ENCODE data around the gene MEAK7. TPM values are rescaled to one million over a fixed set of nuclear protein-coding genes. Genes with fewer than 3 reads are reported as not detected.

Gene MEAK7
- total RNA-seq, 2 experiments from 2014 or later = 95.7 to 98.3 TPM

DNA sequence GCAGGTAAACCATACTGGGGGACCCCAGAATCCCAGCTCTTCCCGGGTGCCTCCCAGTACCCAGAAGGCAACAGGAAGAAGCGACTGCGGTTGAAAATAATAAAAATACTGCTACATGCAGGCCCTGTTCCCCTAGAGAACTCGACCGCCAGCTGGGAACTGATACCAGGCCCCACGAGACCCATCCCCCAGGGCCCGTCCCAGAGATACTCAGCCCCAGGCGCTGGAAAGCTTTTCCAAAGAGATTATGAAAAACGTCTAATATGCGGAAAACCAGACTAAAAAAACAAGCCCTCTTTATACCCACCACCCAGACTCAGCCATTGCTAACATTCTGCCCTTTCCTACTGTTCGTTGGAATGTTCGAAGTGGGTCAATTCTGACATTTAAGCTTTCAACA lies 12.9 kb upstream of the MEAK7 start:
- POLR2A ChIA-PET = interaction anchor here (0.6 to 4.8 kb wide), 6 partner anchors 9 to 181 kb away, joined by 3 to 65 read pairs (median 4); no protein-coding TSS in a partner anchor
- Mint-ChIP-seq H3K9me3 (no peaks in the 10 kb centered on the region), H3K4me3 (peak overlapping the region; percentile 64)

DNA sequence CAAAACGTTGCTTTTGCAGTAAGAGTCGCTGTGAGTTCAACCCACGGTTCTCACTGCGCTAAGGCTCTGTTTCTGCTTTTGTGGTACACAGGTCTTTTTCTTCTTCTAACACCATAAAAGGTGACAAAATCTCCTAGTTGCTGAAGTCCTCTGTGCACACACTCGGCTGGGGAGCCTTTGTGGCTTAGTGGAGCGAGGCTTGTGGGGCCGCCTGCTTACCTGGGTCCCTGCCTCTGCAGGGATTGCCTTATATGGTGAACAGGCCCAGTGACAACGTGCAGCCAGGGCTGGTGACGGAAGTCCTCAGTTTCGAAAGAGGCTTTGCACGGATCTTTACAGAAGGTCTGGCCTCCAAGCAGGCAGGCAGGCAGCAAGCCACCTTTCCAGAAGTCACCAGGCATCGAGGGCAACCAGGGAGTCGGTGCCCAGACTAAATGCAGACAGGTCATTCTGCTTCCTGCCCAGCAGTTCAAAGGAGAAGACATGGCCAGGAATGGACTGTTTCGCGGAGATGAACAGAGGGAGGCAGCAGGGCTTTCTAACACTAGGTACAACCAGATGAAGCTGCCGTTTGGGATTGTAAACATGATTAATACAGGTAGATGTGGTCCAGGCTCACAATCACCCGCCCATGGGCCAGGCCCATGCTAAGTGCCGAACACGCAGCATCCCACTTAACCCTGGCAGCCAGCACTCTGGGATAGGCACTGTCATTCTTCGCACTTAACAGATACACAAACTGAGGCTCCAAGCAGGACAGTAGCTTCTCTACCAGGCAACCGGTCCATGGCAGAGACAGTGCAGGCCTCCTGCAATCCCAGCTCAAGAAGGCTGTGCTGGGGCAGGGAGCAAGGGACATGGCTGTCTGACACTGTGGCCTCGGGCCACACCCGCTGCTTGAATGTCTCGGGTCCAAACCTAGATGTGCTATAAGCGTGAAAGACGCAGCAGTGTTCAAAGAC lies 10.7 kb upstream of the MEAK7 start:
- no peaks in the 10 kb centered on the region for H3K27me3 Mint-ChIP-seq
- H3K27ac Mint-ChIP-seq = peak overlapping the region; percentile 98
- ATAC-seq (ENCODE audit: low read depth) = peak; percentile 87
- peaks cover 77% of the 10 kb centered on the region for H3K4me1 Mint-ChIP-seq
- H3K36me3 Mint-ChIP-seq = peaks cover 41% of the 10 kb centered on the region
- peak; percentile 83 for DNase-seq
- POLR2A ChIA-PET = interaction anchor here (0.6 to 5.7 kb wide), 17 partner anchors 9 to 328 kb away, joined by 3 to 94 read pairs (median 5); partner anchors contain the start of genes COTL1 and TAF1C
- H3K4me3 Mint-ChIP-seq = peak overlapping the region; percentile 77
- H3K9me3 Mint-ChIP-seq = no peaks in the 10 kb centered on the region

More for the DNA sequence above, 12.9 kb upstream of the MEAK7 start:
- Mint-ChIP-seq H3K27ac (peak overlapping the region; percentile 90), H3K27me3 (no peaks in the 10 kb centered on the region), H3K36me3 (peaks cover 40% of the 10 kb centered on the region), H3K4me1 (peaks cover 77% of the 10 kb centered on the region)
- DNase-seq (no peak), ATAC-seq (ENCODE audit: low read depth) (no peak)

DNA sequence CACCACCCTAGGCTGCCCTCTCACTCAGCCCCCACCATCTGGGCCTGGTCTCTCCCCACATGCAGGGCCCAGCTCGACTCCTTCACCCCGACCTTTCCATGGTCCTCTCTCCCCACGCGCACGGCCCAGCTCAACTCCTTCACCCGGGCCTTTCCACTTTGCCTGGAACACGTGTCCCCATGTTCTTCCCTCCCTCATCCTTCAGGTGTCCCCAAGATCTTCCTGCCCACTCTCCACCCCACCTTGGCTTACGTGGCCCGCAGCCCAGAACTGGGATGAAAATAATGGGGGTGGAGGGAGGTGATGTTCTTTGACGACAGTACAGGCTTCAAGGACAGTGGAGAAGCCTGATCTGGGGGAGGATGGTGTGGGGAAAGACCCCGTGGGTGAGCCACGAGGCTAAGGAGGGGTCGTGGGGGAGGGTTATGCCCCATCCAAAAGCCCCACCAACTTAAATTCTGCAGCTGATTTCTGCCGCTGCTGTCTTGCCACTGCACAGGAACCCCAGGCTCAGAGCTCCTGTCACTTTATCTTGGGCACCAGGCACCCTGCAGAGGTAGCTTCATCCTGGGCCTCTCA lies 9.9 kb upstream of the MEAK7 start:
- DNase-seq (no peak), ATAC-seq (ENCODE audit: low read depth) (no peak)
- peak overlapping the region; percentile 98 for H3K27ac Mint-ChIP-seq
- peaks cover 75% of the 10 kb centered on the region for H3K4me1 Mint-ChIP-seq
- POLR2A ChIA-PET = interaction anchor here (0.7 to 5.7 kb wide), 16 partner anchors 10 to 327 kb away, joined by 3 to 94 read pairs (median 6); partner anchors contain the start of genes COTL1 and TAF1C
- H3K36me3 Mint-ChIP-seq = peaks cover 43% of the 10 kb centered on the region
- H3K9me3 Mint-ChIP-seq = no peaks in the 10 kb centered on the region
- H3K27me3 Mint-ChIP-seq = no peaks in the 10 kb centered on the region
- H3K4me3 Mint-ChIP-seq = peak overlapping the region; percentile 77

DNA sequence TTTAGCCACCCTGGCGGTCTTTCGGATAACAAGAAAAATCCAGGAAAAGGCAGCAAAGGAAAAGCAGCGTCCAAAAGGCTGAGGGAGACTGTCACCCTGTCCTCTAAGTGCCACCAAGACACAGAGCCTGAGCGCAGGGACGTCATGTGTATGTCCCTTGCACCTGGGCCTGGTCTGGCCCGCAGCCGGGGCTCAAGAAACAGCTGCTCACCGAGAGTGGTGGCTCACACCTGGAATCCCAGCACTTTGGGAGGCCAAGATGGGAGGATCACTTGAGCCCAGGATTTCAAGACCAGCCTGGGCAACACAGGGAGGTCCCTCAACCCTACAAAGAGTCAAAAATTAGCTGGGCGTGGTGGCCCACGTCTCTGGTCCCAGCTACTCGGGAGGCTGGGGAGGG lies 9.2 kb upstream of the MEAK7 start:
- no peaks in the 10 kb centered on the region for H3K27me3 Mint-ChIP-seq
- peaks cover 43% of the 10 kb centered on the region for H3K36me3 Mint-ChIP-seq
- no peak for ATAC-seq (ENCODE audit: low read depth)
- H3K9me3 Mint-ChIP-seq = no peaks in the 10 kb centered on the region
- H3K4me1 Mint-ChIP-seq = peaks cover 72% of the 10 kb centered on the region
- peak overlapping the region; percentile 77 for H3K4me3 Mint-ChIP-seq
- DNase-seq = no peak
- POLR2A ChIA-PET = interaction anchor here (1.1 to 5.7 kb wide), 11 partner anchors 29 to 327 kb away, joined by 3 to 94 read pairs (median 6); partner anchors contain the start of genes COTL1 and TAF1C
- peak overlapping the region; percentile 98 for H3K27ac Mint-ChIP-seq

DNA sequence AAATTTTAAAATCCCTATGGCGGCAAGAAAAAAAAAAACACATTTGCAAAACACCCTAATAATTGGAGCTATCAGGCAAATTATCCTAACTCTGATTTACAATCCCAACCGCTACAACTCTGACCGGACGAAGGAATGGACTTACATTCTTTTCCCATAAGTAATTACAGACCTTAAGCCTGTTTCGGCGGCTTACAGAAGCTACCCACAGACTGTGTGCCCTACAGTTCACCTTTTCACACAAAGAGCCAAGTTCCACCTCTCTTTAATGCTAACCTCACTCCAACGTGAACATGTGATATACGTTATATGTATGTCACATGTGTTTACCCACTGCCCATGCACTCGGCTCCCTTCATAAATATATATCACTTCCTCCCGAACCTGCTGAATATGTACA lies 8.7 kb upstream of the MEAK7 start:
- peaks cover 44% of the 10 kb centered on the region for H3K36me3 Mint-ChIP-seq
- POLR2A ChIA-PET = interaction anchor here (1.1 to 5.7 kb wide), 6 partner anchors 36 to 107 kb away, joined by 4 to 94 read pairs (median 22); no protein-coding TSS in a partner anchor
- peaks cover 72% of the 10 kb centered on the region for H3K4me1 Mint-ChIP-seq
- ATAC-seq (ENCODE audit: low read depth) (no peak), DNase-seq (no peak)
- no peaks in the 10 kb centered on the region for H3K27me3 Mint-ChIP-seq
- peak overlapping the region; percentile 77 for H3K4me3 Mint-ChIP-seq
- H3K9me3 Mint-ChIP-seq = no peaks in the 10 kb centered on the region
- peak overlapping the region; percentile 98 for H3K27ac Mint-ChIP-seq

DNA sequence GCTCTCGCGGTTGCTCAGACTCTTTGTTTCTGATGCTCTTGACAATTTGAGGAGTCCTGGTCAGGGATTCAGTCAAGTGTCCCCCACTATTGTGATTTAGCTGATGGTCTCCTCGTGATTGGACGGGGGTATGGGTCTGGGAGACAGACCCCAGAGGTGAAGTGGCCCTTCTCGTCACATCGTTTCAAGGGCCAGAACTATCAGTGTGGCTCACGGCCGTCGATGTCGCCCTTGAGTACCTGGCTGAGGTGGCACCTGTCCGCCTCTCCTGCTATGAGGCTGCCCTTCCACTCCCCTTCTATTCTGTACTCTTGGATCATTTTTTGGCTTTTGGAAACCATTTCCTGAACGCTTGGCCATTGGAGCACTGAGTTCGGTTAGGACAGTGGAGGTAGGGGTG lies 7.4 kb upstream of the MEAK7 start:
- no peak for DNase-seq
- Mint-ChIP-seq H3K36me3 (peaks cover 39% of the 10 kb centered on the region), H3K9me3 (no peaks in the 10 kb centered on the region), H3K4me3 (peak overlapping the region; percentile 66), H3K4me1 (peaks cover 72% of the 10 kb centered on the region), H3K27ac (peak overlapping the region; percentile 81), H3K27me3 (no peaks in the 10 kb centered on the region)
- ATAC-seq (ENCODE audit: low read depth) = no peak
- POLR2A ChIA-PET = interaction anchor here (5.7 kb wide), 1 partner anchor 41 kb away, joined by 94 read pairs; no protein-coding TSS in a partner anchor

DNA sequence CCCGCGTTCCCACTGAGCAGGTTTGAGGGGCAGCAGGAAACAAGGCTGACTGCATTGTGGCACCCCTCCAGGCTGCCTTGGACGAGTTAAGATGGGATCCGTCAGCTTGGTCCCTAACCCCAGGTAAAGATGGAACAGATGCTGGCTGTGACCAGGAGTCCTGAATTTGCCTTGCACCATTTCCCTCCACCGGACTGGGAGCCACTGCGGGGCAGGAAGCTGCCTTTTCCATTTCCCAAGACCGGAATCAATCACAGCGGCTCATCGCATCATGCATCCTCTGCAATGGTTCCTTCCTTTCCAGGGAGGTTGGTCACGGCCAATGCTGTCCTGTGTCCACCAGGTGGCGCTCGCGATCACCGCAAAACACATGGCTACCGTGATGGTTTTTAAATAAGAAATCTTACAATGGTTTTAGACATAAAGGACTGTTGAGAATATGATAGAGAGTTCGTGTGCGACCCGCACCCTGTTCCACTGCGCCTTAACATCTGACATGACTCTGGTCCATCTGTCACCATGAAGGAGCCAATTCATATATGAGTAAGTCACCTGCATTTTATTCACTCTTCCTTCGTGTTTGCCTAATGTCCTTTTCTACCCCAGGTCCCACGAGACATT lies 6.8 kb upstream of the MEAK7 start:
- Mint-ChIP-seq H3K4me1 (peaks cover 70% of the 10 kb centered on the region), H3K27me3 (no peaks in the 10 kb centered on the region), H3K36me3 (peaks cover 34% of the 10 kb centered on the region), H3K27ac (peak overlapping the region; percentile 81), H3K4me3 (peak overlapping the region; percentile 66), H3K9me3 (no peaks in the 10 kb centered on the region)
- POLR2A ChIA-PET = interaction anchor here (0.7 to 5.7 kb wide), 5 partner anchors 42 to 541 kb away, joined by 3 to 94 read pairs (median 5); partner anchors contain the start of gene COTL1
- ATAC-seq (ENCODE audit: low read depth) = peak; percentile 12
- DNase-seq = peak; percentile 92

DNA sequence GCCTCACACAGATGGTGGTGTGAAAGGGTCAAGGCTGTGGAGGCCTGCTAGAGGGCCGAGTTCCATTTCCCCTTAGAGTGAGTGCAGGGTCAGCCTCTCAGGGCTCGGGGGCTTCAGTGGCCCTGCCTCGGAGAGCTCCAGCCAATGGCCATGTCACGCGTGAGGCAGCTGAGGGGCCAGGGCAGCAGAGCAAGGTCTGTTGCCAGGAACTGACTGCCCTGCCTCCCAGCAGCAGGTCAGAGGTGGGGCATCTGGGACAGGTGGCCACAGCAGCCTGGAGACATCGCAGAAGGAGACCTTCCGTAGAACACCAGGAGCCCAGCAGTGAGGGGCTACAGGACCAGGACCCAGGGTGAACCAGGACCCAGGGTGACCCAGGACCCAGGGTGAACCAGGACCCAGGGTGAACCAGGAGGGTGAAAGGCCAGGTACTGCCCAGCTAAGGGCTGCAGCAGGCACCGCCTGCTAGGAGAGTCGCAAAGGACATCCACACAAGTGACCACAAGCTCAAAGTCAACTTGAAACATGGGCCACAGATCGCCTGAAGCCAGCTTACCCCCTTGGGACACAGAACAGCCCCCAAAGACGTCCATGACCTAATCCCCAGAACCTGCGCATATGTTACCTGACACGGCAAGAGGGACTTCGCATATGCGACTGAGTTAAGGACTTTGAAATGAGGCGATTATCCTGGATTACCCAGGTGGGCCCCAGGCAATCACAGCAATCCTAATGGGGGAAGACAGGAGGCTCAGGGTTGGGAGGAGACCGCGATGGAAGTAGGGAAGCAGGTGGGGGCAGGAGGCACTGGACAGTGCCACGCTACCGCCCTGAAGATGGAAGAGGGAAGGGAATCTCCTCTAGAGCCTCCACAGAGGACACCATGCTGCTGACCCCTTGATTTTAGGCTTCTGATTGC lies 4.8 kb upstream of the MEAK7 start:
- Mint-ChIP-seq H3K27me3 (no peaks in the 10 kb centered on the region), H3K27ac (peak overlapping the region; percentile 24), H3K9me3 (no peaks in the 10 kb centered on the region), H3K36me3 (peaks cover 27% of the 10 kb centered on the region), H3K4me1 (peaks cover 70% of the 10 kb centered on the region), H3K4me3 (peak overlapping the region; percentile 39)
- ATAC-seq (ENCODE audit: low read depth) (no peak), DNase-seq (no peak)
- POLR2A ChIA-PET = interaction anchor here (0.6 to 1.7 kb wide), 9 partner anchors 9 to 627 kb away, joined by 3 to 10 read pairs (median 4); partner anchors contain the start of genes COTL1 and KLHL36

DNA sequence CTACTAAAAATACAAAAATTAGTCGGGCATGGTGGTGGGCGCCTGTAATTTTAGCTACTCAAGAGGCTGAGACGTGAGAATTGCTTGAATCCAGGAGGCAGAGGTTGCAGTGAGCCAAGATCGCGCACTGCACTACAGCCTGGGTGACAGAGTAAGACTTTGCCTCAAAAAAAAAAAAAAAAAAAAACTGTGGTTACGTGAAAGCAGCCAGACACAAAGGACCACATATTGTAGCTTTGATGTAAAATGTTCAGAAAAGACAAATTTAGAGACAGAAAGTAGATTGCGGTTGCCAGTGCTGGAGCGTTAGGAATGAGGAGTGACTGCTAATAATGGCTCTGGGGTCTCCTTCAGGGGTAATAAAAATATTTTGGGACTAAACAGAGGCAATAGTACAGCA lies 4.0 kb upstream of the MEAK7 start:
- no peaks in the 10 kb centered on the region for H3K9me3 Mint-ChIP-seq
- no peak for ATAC-seq (ENCODE audit: low read depth)

DNA sequence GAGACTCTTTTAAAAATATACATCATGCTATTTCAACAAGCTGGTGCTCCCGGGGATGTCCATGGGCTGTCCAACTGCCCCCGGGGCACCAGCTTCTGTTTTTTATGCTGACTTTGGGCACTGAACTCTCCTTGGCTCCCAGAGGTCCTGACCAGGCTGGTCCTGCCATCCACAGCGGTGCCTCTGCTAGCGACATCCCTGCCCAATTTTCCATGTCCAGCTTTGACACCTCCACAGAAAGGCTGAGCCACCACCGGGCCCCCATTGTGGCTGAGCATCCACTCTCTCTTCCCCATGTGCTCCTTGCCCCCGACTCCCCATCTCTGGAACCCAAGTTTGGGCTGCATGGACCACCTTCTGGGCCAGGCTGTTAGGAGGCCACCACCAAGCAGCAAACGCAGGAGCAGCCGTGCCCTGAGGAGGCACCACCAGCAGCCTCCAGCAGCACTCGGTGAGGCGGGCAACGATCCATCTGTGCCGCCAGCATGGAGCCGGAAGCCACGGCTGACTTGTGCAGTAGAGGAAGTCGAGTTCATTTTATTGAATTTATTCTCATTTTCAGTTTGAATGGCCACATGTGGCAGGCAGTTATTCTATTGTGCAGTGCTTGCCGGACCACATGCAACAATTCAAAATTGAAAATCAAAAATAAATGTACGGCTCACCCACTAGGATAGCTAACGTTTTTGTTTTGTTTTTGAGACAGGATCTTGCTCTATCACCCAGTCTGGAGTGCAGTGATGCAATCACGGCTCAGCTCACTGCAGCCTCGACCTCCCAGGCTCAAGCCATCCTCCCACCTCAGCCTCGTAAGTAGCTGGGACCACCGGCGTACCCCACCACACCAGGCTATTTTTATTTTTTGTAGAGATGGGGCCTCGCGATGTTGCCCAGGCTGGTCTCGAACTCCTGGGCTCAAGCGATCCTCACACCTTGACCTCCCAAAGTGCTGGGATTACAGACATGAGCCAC lies 2.8 kb upstream of the MEAK7 start:
- DNase-seq = no peak
- Mint-ChIP-seq H3K4me1 (peaks cover 56% of the 10 kb centered on the region), H3K36me3 (peaks cover 22% of the 10 kb centered on the region), H3K9me3 (no peaks in the 10 kb centered on the region), H3K27ac (peak overlapping the region; percentile 70), H3K4me3 (peak overlapping the region; percentile 14), H3K27me3 (no peaks in the 10 kb centered on the region)
- ATAC-seq (ENCODE audit: low read depth) = no peak
- POLR2A ChIA-PET = interaction anchor here (0.9 to 3.2 kb wide), 6 partner anchors 8 to 230 kb away, joined by 3 to 14 read pairs (median 5); no protein-coding TSS in a partner anchor

More for the DNA sequence above, 4.0 kb upstream of the MEAK7 start:
- Mint-ChIP-seq H3K4me3 (peak overlapping the region; percentile 39), H3K27ac (peak overlapping the region; percentile 49), H3K36me3 (peaks cover 24% of the 10 kb centered on the region), H3K4me1 (peaks cover 62% of the 10 kb centered on the region), H3K27me3 (no peaks in the 10 kb centered on the region)
- no peak for DNase-seq
- POLR2A ChIA-PET = interaction anchor here (0.6 to 1.7 kb wide), 8 partner anchors 10 to 218 kb away, joined by 3 to 10 read pairs (median 4); partner anchors contain the start of gene COTL1
